Measurements from ENCODE around the gene PPP2R2C. TPM values are rescaled to one million over a fixed set of nuclear protein-coding genes. Genes with fewer than 3 reads are reported as not detected.

Gene PPP2R2C
- total RNA-seq, 1 donor from 2014 or later, result 10.8 TPM

DNA sequence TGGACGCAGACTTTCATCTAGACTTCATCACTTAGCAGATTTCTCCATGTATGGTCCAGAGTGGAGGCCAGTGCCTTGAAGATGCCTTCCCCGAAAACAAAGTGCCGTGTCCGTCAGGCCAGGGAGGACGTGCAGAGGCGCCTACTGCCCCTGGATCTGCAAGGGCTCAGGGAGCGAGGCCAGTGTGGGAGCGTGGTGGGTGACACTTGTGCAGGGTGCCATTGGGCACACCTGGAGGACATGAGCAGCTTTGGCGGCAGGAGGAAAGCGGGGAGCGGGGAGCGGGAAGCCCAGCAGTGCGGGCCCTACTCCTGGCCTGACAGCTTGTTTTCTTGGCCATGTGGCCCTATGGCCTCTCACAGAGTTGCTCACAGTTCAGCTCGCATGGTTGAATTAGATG, 176.9 kb downstream of the PPP2R2C start:
- TF ChIP-seq, protein P1, sequence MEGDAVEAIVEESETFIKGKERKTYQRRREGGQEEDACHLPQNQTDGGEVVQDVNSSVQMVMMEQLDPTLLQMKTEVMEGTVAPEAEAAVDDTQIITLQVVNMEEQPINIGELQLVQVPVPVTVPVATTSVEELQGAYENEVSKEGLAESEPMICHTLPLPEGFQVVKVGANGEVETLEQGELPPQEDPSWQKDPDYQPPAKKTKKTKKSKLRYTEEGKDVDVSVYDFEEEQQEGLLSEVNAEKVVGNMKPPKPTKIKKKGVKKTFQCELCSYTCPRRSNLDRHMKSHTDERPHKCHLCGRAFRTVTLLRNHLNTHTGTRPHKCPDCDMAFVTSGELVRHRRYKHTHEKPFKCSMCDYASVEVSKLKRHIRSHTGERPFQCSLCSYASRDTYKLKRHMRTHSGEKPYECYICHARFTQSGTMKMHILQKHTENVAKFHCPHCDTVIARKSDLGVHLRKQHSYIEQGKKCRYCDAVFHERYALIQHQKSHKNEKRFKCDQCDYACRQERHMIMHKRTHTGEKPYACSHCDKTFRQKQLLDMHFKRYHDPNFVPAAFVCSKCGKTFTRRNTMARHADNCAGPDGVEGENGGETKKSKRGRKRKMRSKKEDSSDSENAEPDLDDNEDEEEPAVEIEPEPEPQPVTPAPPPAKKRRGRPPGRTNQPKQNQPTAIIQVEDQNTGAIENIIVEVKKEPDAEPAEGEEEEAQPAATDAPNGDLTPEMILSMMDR (conservative IDR thresholded peaks at IDR 0.05), result no peak
- H3K9me3 Mint-ChIP-seq, result no peaks in the 10 kb centered on the region
- H3K4me1 Mint-ChIP-seq (ENCODE audit: unreplicated experiment), result no peaks in the 10 kb centered on the region
- DNase-seq (ENCODE audit: extremely low spot score, unreplicated experiment), result no peak
- peaks cover 6% of the 10 kb centered on the region for H3K36me3 Mint-ChIP-seq
- H3K27ac Mint-ChIP-seq, result no peak overlapping the region
- H3K4me3 Mint-ChIP-seq, result no peak overlapping the region
- no peaks in the 10 kb centered on the region for H3K27me3 Mint-ChIP-seq

- TF ChIP-seq, protein P1 (conservative IDR thresholded peaks at IDR 0.05), result no peak
- H3K9me3 Mint-ChIP-seq, result no peaks in the 10 kb centered on the region
- no peak overlapping the region for H3K27ac Mint-ChIP-seq
- no peak overlapping the region for H3K4me3 Mint-ChIP-seq
- H3K36me3 Mint-ChIP-seq, result peaks cover 6% of the 10 kb centered on the region
- H3K27me3 Mint-ChIP-seq, result no peaks in the 10 kb centered on the region
- no peaks in the 10 kb centered on the region for H3K4me1 Mint-ChIP-seq (ENCODE audit: unreplicated experiment)
- DNase-seq (ENCODE audit: extremely low spot score, unreplicated experiment), result no peak
These were observed 177.6 kb downstream of the PPP2R2C start for GRCh38 chr4:6294705-6295421.

DNA sequence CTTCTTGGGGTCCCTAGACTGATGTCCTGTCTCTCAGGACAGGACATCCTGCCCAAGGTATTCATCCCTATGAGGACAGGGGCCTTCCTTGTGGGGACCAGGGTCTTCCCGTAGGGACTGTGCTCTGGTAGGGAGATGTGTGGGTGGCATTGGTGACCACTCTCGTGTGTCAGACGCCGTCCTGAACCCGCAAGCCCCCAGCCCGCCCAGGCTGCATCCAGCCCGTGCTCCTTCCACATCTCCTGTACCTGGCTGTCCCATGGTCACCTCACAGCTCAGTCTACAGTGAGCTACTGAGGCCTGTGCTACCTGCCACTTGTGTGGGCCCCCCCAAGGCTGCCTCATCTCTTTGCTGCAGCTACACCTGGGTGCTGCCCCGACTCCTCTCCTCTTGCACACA, 178.8 kb downstream of the PPP2R2C start:
- peaks cover 7% of the 10 kb centered on the region for H3K36me3 Mint-ChIP-seq
- H3K4me3 Mint-ChIP-seq, result no peak overlapping the region
- no peak for DNase-seq (ENCODE audit: extremely low spot score, unreplicated experiment)
- H3K27ac Mint-ChIP-seq, result no peak overlapping the region
- TF ChIP-seq, protein P1 (conservative IDR thresholded peaks at IDR 0.05), result no peak
- no peaks in the 10 kb centered on the region for H3K9me3 Mint-ChIP-seq
- H3K27me3 Mint-ChIP-seq, result no peaks in the 10 kb centered on the region
- H3K4me1 Mint-ChIP-seq (ENCODE audit: unreplicated experiment), result no peaks in the 10 kb centered on the region

- no peaks in the 10 kb centered on the region for H3K27me3 Mint-ChIP-seq
- no peak for DNase-seq (ENCODE audit: extremely low spot score, unreplicated experiment)
- H3K36me3 Mint-ChIP-seq, result peaks cover 9% of the 10 kb centered on the region
- no peak overlapping the region for H3K4me3 Mint-ChIP-seq
- H3K9me3 Mint-ChIP-seq, result no peaks in the 10 kb centered on the region
- H3K27ac Mint-ChIP-seq, result no peak overlapping the region
- H3K4me1 Mint-ChIP-seq (ENCODE audit: unreplicated experiment), result no peaks in the 10 kb centered on the region
- TF ChIP-seq, protein P1 (conservative IDR thresholded peaks at IDR 0.05), result no peak
These were observed 179.3 kb downstream of the PPP2R2C start for GRCh38 chr4:6293097-6293445.

GRCh38 chr4:6292376-6293096, 179.9 kb downstream of the PPP2R2C start:
- TF ChIP-seq, protein P1 (conservative IDR thresholded peaks at IDR 0.05), result no peak
- no peak for DNase-seq (ENCODE audit: extremely low spot score, unreplicated experiment)
- H3K36me3 Mint-ChIP-seq, result peaks cover 9% of the 10 kb centered on the region
- no peak overlapping the region for H3K4me3 Mint-ChIP-seq
- H3K9me3 Mint-ChIP-seq, result no peaks in the 10 kb centered on the region
- no peaks in the 10 kb centered on the region for H3K4me1 Mint-ChIP-seq (ENCODE audit: unreplicated experiment)
- H3K27me3 Mint-ChIP-seq, result no peaks in the 10 kb centered on the region
- H3K27ac Mint-ChIP-seq, result no peak overlapping the region
